ENCODE measurements around the gene ABLIM2. TPM values are rescaled to one million over a fixed set of nuclear protein-coding genes. Genes with fewer than 3 reads are reported as not detected.

ABLIM2 gene
- total and polyA plus RNA-seq, 2 of the 8 experiments (the other 6 are each of a cell fraction or from before 2014, with no cell fraction given): 2.8 to 3.0 TPM

- TF ChIP-seq MAX (IDR thresholded peaks at IDR 0.05) (no peak), TAF1 (IDR thresholded peaks at IDR 0.05; ENCODE audit: low read depth, low read length) (no peak), TCF12 (IDR thresholded peaks at IDR 0.05; ENCODE audit: low read depth, low read length) (no peak), BCL11A (IDR thresholded peaks at IDR 0.05; ENCODE audit: low read depth in 2 of 2, low read length in 2 of 2) (no peak)
Observed at GRCh38 chr4:8163026-8163425, 4.4 kb upstream of the ABLIM2 start (continued).

All from H1 (cell line).